Stomach smooth muscle (tissue), 2 donors: ENCODE data around the gene CYP2J2.
"Not testable (repeated sequence)": the region's sequence is repeated elsewhere in the genome, so short reads cannot be mapped to it uniquely, and the experiment has no call there.

Experiments
- H3K27ac ChIP-seq: one replicate; pipeline ENCODE4 v1.7.0; 2013; ENCODE audit warnings: mild to moderate bottlenecking, low read length, inconsistent platforms
- H3K27me3 ChIP-seq, 2 donors: one replicate each; pipeline ENCODE4 v1.7.0; 2013; ENCODE audit warnings: low read length in 2 of 2; ENCODE audit not compliant: insufficient read depth in 2 of 2, control insufficient read depth in 1 of 2
- H3K36me3 ChIP-seq, 2 donors: one replicate each; pipeline ENCODE4 v1.7.0; 2013; ENCODE audit warnings: low read length in 2 of 2; ENCODE audit not compliant: control insufficient read depth in 2 of 2, insufficient read depth in 2 of 2
- H3K4me1 ChIP-seq: one replicate; pipeline ENCODE4 v1.7.0; 2013; ENCODE audit warnings: low read length; ENCODE audit not compliant: control insufficient read depth, insufficient read depth
- H3K4me3 ChIP-seq, 2 donors: one replicate each; pipeline ENCODE4 v1.7.0; 2013; ENCODE audit warnings: low read length in 2 of 2
- H3K9ac ChIP-seq, 2 donors: one replicate each; pipeline ENCODE4 v1.7.0; 2013; ENCODE audit warnings: low read length in 2 of 2, mild to moderate bottlenecking in 1 of 2
- H3K9me3 ChIP-seq, 2 donors: one replicate each; pipeline ENCODE4 v1.7.0; 2013; ENCODE audit warnings: low read length in 2 of 2; ENCODE audit not compliant: control insufficient read depth in 2 of 2
- donor health status: healthy.
- donor health status: Pancreatic carcinoma.

CYP2J2 gene

DNA sequence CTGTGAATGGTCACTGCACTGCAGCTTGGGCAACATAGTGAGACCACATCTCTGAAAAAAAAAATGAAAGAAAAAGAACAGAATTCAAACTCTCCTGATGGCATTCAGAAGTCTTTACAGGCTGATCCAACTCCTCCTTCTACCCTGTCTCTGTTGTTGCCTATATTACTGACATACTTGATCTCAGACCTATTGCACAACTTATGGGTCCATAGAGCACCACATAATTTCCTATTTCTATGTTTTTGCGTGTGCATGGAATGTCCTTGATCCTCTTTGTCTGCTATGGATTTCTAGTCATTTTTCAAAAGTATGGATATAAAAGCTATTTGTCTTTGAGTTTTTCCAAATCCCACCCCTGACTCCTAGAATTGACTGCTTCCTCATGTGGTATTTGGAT, 22.4 kb upstream of the CYP2J2 start:
- Histone ChIP-seq H3K9ac (no peak overlapping the region), H3K36me3 (no peaks in the 10 kb centered on the region), H3K4me1 (no peaks in the 10 kb centered on the region), H3K4me3 (no peak overlapping the region), H3K27ac (no peak overlapping the region), H3K9me3 (no peaks in the 10 kb centered on the region), H3K27me3 (peaks cover 0 to 2% of the 10 kb centered on the region in 2 donors)

DNA sequence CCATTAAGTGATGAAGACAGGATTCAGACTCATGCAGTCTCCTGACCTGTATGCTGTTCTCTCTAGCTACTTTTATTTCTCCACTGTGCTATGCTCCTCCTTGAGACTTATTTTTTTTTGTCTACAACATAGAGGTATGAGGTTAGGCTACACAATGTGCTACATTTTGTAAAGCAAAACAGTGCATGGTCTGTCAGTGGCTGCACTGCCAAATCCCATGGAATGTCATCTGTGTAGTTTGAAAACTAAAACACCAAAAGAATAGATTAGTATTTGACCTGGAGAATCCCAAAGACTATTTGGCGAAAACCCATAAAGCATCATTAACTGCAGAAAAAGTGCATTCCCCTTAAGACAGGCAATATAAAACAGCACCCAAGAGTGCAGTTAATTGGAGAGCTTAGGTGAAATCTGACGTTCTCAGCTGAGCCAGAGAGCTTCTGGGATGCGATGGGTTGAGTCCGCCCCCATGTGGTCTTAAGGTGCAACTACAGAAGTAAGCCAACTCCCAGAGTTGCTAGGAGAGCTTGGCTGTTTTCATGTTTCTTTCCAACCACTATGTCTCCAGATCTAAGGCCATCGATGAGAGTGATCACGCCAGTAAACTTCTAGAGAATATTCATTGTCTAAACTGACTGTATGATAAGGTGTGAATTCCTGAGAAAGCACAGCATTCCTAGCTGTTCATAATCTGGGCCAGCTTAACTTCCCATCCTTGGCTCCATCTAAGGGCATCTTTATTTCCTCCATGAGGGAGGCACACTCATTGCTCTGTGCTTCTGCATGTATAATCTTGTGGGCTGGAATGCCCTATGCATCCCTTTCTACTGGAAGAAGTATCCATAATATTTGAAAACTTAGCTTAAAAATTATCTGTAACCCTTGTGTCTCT, 20.7 kb upstream of the CYP2J2 start:
- Histone ChIP-seq H3K27ac (no peak overlapping the region), H3K9me3 (no peaks in the 10 kb centered on the region), H3K9ac (no peak overlapping the region), H3K4me3 (no peak overlapping the region), H3K36me3 (no peaks in the 10 kb centered on the region), H3K27me3 (no peaks in the 10 kb centered on the region), H3K4me1 (no peaks in the 10 kb centered on the region)

DNA sequence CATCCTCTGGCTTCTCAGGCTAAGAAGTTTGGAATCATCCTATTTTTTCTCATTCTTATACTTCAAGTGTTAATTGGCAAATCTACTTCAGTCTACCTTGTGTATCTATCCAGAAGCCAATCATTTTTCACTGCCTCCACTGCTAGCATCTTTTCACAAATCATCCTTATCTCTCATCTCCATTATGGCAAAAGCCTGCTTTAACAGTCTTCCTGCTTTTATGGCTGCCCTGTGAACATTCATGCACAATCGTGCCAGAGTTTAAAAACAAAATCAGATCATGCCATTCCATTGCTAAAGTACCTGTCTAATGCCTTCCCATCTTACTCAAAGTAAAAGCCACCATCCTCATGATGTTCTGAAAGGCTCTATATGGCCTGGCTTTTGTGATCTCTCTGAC, 19.2 kb upstream of the CYP2J2 start:
- no peaks in the 10 kb centered on the region for H3K9me3 ChIP-seq
- no peaks in the 10 kb centered on the region for H3K27me3 ChIP-seq
- no peak overlapping the region for H3K4me3 ChIP-seq
- no peak overlapping the region for H3K9ac ChIP-seq
- H3K4me1 ChIP-seq, result no peaks in the 10 kb centered on the region
- H3K36me3 ChIP-seq, result no peaks in the 10 kb centered on the region
- H3K27ac ChIP-seq, result no peak overlapping the region

DNA sequence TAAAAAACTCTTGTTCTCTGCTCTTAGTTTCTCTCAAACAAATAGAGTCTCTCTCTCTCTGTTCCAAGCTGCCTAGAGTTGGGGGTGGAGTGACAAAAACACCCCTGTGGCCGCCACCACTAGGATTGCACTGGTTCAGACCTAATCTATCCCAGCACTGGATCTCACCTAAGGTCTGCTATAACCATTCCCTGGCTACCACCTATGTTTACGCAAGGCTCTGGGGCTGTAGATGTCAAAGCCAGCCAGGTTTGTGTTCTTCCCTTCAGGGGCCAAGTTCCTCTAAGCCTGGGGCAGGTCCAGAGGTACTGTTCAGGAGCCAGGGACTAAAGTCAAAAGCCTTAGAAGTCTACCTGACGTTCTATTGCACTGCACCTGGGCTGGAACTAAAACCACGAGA, 12.8 kb upstream of the CYP2J2 start:
- Histone ChIP-seq H3K27ac (no peak overlapping the region), H3K4me1 (no peaks in the 10 kb centered on the region), H3K36me3 (no peaks in the 10 kb centered on the region), H3K27me3 (no peaks in the 10 kb centered on the region), H3K9ac (no peak overlapping the region), H3K9me3 (no peaks in the 10 kb centered on the region), H3K4me3 (no peak overlapping the region)

DNA sequence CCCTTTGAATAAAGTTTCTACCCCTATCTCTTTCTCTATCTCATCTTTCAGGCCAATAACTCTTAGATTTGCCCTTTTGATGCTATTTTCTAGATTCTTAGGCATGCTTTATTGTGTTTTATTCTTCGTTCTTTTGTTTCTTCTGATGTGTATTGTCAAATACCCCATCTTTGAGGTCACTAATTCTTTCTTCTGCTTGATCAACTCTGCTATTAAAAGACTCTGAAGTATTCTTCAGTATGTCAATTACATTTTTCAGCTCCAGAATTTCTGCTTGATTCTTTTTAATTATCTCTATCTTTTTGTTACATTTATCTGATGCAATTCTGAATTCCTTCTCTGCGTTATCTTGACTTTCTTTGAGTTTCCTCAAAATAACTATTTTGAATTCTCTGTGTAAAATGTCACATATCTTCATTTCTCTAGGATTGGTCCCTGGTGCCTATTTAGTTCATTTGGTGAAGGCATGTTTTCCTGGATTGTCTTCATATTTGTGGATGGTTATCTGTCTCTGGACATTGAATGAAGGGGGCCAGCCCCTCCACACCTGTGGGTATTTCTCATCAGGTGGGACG, 11.2 kb upstream of the CYP2J2 start:
- Histone ChIP-seq H3K27me3 (no peaks in the 10 kb centered on the region), H3K36me3 (no peaks in the 10 kb centered on the region), H3K9ac (no peak overlapping the region), H3K9me3 (no peaks in the 10 kb centered on the region), H3K4me3 (no peak overlapping the region), H3K27ac (no peak overlapping the region), H3K4me1 (no peaks in the 10 kb centered on the region)

DNA sequence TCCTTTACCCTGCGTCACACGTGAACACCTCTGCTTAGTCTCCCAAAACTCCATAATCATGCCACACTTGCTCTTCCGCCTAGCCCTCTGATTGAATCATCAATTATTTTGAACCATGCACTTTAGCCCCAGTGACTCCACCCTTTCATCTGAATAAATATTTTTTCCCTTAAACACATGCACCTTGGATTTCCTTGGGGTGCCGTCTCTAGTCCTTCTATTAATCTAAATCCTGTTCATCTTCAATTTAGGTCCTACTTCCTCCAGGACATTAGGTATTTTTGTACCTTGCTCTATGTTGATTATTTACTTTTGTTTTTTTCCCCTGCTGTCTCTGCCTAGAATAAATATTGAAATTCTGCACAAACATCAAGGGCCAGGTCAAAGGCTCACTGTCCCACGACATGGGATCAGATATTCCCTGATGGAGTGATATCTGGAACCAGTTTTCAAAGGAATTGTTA, 9.8 kb upstream of the CYP2J2 start:
- Histone ChIP-seq H3K27me3 (no peaks in the 10 kb centered on the region), H3K9me3 (no peaks in the 10 kb centered on the region), H3K4me3 (no peak overlapping the region), H3K36me3 (no peaks in the 10 kb centered on the region), H3K9ac (no peak overlapping the region), H3K27ac (no peak overlapping the region), H3K4me1 (no peaks in the 10 kb centered on the region)

DNA sequence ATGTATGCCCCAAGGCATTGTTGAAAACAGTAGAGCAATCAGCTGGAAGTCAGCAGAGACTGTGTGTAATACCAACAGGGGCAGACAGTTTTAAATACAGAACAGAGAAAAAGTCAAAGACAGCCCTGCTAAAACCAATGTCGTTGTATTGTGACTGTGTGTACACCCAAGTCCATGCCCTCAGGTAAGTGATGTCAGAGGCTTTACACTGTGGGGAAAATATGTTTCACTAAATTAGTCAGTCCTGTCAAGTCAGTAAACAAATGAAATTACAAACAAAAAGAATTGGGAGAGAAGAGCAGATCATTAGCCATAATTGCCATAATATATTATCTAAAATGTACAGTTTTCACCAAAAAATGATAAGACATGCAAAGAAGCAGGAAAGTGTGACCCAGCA, 2.4 kb upstream of the CYP2J2 start:
- Histone ChIP-seq H3K27ac (no peak overlapping the region), H3K9me3 (no peaks in the 10 kb centered on the region), H3K27me3 (peaks cover 0 to 6% of the 10 kb centered on the region in 2 donors), H3K4me1 (no peaks in the 10 kb centered on the region), H3K4me3 (no peak overlapping the region), H3K9ac (no peak overlapping the region), H3K36me3 (no peaks in the 10 kb centered on the region)

DNA sequence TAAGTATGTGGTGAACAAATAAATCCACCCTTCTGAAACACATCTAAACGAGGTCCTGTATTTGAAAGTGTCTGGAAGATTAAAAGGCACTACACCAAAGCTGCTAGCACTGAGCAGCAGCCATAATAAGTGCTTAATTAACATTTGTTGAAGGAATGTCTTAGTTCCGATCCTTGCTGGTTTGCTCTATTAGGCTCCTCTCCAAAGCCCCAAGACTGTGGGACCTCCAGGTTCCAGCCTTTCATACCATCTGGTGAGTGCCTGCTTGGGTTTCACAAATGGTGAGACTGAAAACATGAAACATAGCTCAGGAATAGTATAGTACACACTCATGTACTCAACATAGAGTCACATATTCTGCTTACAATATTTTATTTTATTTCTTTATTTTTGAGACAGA, 640 bp upstream of the CYP2J2 start:
- Histone ChIP-seq H3K9me3 (no peaks in the 10 kb centered on the region), H3K27ac (no peak overlapping the region), H3K36me3 (no peaks in the 10 kb centered on the region), H3K4me1 (no peaks in the 10 kb centered on the region), H3K9ac (no peak overlapping the region), H3K27me3 (peaks cover 0 to 6% of the 10 kb centered on the region in 2 donors), H3K4me3 (peak overlapping the region; percentile 33 to 67)

DNA sequence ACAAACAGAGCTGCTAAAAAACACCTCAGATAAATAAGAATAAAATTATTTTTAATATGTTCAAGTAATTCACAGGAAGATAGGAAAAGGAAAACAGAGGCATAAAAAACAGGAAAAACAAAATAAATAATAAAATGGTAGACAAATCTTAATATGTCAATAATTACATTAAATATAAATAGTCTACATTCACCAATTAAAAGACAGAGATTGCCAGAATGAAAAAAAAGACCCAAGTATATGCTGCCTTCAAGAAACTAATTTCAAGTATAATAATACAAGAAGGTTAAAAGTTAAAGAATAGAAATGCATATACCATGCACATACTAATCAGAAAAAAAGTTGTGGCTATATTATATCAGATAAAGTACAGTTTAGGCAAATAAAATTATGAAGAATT, 1.9 kb downstream of the CYP2J2 start:
- Histone ChIP-seq H3K4me3 (no peak overlapping the region), H3K9ac (no peak overlapping the region)

DNA sequence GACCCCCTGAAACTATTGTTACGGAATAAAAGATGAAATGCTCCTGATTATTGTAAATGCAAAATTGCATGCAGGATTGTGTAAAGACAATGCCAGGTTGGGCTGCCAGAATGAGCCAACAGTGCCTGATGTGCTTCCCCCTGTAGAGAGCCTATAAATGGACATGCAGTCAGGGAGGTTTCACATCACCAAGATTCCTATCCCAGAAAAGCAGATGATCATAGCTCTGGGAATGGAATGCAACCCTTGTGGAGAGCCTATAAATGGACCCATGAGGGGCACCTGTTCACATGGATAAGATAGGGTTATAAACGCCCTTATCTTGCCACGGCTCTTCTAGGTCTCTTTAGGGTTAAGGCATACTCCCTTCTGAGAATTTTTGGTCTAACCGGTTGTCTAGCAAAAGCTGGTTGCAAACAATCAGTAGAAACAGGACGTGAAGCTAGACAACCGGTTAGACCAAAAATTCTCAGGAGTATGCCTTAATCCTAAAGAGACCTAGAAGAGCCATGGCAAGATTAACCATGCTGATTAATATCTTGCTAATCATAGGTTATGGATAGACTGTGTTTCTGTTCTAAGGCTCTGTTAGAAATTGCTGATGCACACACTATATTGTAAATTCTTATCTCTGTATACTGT, 5.2 kb downstream of the CYP2J2 start:
- not testable (repeated sequence) for H3K27me3 ChIP-seq, H3K4me1 ChIP-seq, H3K36me3 ChIP-seq, H3K9ac ChIP-seq, H3K4me3 ChIP-seq, H3K27ac ChIP-seq, H3K9me3 ChIP-seq

More for the DNA sequence above, 1.9 kb downstream of the CYP2J2 start:
- Histone ChIP-seq H3K27ac (no peak overlapping the region), H3K36me3 (no peaks in the 10 kb centered on the region), H3K27me3 (peaks cover 0 to 6% of the 10 kb centered on the region in 2 donors), H3K9me3 (no peaks in the 10 kb centered on the region), H3K4me1 (no peaks in the 10 kb centered on the region)

DNA sequence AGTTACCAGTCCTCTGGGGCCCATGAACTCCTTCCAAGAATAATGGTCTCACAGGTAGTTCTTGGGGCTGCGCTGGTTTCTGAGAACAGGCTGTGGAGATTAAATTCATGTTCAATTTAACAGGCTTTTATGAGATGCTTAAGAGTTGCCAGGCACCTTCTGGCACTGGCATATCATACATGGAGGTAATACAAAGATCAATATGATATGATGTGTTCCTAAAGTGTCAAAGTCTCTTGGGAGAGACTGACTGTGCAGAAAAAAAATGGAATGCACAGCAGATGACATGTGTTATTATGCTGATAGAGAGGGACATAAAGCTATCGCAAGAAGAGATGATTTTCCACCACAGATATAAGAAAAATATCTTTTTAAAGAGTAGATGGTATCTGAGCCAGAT, 6.8 kb downstream of the CYP2J2 start:
- no peak overlapping the region for H3K9ac ChIP-seq
- no peaks in the 10 kb centered on the region for H3K36me3 ChIP-seq
- H3K27ac ChIP-seq, result no peak overlapping the region
- H3K9me3 ChIP-seq, result no peaks in the 10 kb centered on the region
- no peaks in the 10 kb centered on the region for H3K4me1 ChIP-seq
- no peaks in the 10 kb centered on the region for H3K27me3 ChIP-seq
- H3K4me3 ChIP-seq, result no peak overlapping the region
